HG03025 (cell line): Measurements from ENCODE around the gene LRRC45.

Experiments
- ATAC-seq: cut with Tn5 transposase; IDR thresholded peaks from one replicate; pipeline ENCODE4 v1.9.1; 2021; ENCODE audit warnings: mild to moderate bottlenecking, moderate library complexity; ENCODE audit not compliant: unreplicated experiment, low FRiP score

LRRC45 gene

GRCh38 chr17:82079001-82079677, 56.0 kb downstream of the LRRC45 start:
- no peak for ATAC-seq

GRCh38 chr17:82080048-82080788, 57.1 kb downstream of the LRRC45 start:
- no peak for ATAC-seq
